ENCODE measurements around the gene ODF4. TPM values are rescaled to one million over a fixed set of nuclear protein-coding genes. Genes with fewer than 3 reads are reported as not detected.

Gene ODF4
- total RNA-seq, 1 experiment from 2014 or later, result not detected

DNA sequence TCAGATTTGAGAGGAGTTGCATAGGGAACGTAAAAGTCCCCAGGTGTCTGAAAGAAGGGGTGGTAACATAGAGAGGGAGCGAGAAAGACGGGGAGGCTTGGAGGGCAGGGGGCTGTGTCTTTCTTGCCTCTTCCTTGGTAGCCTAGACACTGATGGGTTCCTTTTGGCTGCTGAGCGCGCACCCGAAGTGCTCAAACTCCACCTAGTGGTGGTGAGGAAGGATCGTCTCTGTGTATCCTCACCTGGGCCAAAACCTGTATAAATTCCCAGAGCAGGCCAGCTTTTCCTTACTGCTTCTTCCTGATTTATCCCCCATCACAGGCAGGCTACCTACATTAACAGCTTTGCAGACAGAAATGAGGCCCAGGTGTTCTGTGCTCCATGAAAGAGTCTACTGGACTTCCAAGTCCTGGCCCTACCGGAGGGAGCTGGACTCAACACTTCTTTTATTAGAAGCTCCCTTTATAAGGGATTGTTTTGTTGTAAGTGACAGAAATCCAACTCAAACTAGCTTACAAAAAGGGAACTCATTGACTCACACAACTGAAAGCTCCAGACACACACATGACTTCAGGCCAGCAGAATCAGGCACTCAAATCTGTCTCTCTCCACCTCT is 38.9 kb upstream of the ODF4 start:
- ChIA-PET POLR2A (ENCODE audit: unreplicated experiment) (interaction anchor here (0.6 kb wide), 2 partner anchors 12 to 41 kb away, joined by 3 to 4 read pairs; partner anchors contain the start of gene RANGRF), CTCF (interaction anchor here (0.6 to 1.1 kb wide), 5 partner anchors 12 to 485 kb away, joined by 3 to 4 read pairs (median 4); partner anchors contain the start of gene RANGRF)
- DNase-seq, result peak; percentile 69

DNA sequence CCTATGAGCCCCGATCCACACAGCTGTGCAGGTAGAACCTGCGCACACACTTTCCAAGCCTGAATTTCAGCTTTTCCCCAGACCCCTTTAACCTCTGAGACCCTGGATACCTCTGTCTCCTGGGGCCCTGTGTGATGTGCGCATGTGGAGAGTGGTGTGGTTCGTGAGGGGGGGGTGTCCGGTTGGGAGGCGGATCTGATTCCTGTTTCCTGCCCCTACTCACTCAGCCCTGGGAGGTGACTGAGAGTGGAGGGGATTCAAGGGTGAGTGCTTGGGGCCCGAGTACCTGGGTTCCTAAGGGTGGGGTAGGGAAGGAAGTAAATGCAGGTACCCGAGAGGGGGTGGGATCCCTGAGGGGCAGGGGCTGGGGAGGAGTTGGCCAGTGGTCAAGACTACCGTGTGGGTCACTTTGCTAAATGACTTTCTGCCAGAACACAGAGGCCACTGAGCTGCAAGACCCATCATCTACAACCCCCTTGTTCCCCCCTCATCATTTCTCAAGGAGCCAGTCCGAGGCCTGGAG is 29.0 kb upstream of the ODF4 start:
- no peak overlapping the region for H2AFZ ChIP-seq (ENCODE audit: low read length)
- no peak overlapping the region for H3K9ac ChIP-seq (ENCODE audit: low read length)
- DNase-seq (no peak), ATAC-seq (no peak)
- TF ChIP-seq, protein P1, sequence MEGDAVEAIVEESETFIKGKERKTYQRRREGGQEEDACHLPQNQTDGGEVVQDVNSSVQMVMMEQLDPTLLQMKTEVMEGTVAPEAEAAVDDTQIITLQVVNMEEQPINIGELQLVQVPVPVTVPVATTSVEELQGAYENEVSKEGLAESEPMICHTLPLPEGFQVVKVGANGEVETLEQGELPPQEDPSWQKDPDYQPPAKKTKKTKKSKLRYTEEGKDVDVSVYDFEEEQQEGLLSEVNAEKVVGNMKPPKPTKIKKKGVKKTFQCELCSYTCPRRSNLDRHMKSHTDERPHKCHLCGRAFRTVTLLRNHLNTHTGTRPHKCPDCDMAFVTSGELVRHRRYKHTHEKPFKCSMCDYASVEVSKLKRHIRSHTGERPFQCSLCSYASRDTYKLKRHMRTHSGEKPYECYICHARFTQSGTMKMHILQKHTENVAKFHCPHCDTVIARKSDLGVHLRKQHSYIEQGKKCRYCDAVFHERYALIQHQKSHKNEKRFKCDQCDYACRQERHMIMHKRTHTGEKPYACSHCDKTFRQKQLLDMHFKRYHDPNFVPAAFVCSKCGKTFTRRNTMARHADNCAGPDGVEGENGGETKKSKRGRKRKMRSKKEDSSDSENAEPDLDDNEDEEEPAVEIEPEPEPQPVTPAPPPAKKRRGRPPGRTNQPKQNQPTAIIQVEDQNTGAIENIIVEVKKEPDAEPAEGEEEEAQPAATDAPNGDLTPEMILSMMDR (conservative IDR thresholded peaks at IDR 0.05; ENCODE audit: low read depth, low read length), result no peak
- TF ChIP-seq EZH2 (IDR thresholded peaks at IDR 0.05; ENCODE audit: low read length, unreplicated experiment), result no peak
- no peak for TF ChIP-seq EZH2phosphoT487 (IDR thresholded peaks at IDR 0.05; ENCODE audit: borderline replicate concordance, low read length)
- POLR2A ChIA-PET (ENCODE audit: unreplicated experiment), result no interaction called here
- H3K79me2 ChIP-seq (ENCODE audit: low read length), result no peaks in the 10 kb centered on the region
- no peaks in the 10 kb centered on the region for H3F3A ChIP-seq (ENCODE audit: low read length, unreplicated experiment)
- no peaks in the 10 kb centered on the region for H3K36me3 ChIP-seq (ENCODE audit: low read depth, low read length)
- no peaks in the 10 kb centered on the region for H4K20me1 ChIP-seq (ENCODE audit: low read length)
- CTCF ChIA-PET, result no interaction called here
- H3K4me2 ChIP-seq (ENCODE audit: low read length), result no peak overlapping the region
- no peaks in the 10 kb centered on the region for H3K4me1 ChIP-seq (ENCODE audit: insufficient read depth, low read length)
- peaks cover 20% of the 10 kb centered on the region for H3K27me3 ChIP-seq (ENCODE audit: low read length)
- no peak overlapping the region for H3K4me3 ChIP-seq (ENCODE audit: low read length)
- no TSS peak for BruUV-seq (replicated peaks)
- no peaks in the 10 kb centered on the region for H3K9me3 ChIP-seq (ENCODE audit: low read length)
- intact Hi-C loops (cut with micrococcal nuclease), result no loop called here
- H3K9me2 ChIP-seq (replicated peaks; ENCODE audit: low read length), result no peaks in the 10 kb centered on the region
- H3K27ac ChIP-seq (ENCODE audit: low read length), result no peak overlapping the region

More for the DNA sequence above, 38.9 kb upstream of the ODF4 start:
- no peak for TF ChIP-seq EZH2phosphoT487 (IDR thresholded peaks at IDR 0.05; ENCODE audit: borderline replicate concordance, low read length)
- TF ChIP-seq, protein P1 (conservative IDR thresholded peaks at IDR 0.05; ENCODE audit: low read depth, low read length), result peak; percentile 74
- no peak overlapping the region for H3K27ac ChIP-seq (ENCODE audit: low read length)
- H3K9me2 ChIP-seq (replicated peaks; ENCODE audit: low read length), result no peaks in the 10 kb centered on the region
- no peaks in the 10 kb centered on the region for H3F3A ChIP-seq (ENCODE audit: low read length, unreplicated experiment)
- H3K9ac ChIP-seq (ENCODE audit: low read length), result no peak overlapping the region
- H4K20me1 ChIP-seq (ENCODE audit: low read length), result no peaks in the 10 kb centered on the region
- no peaks in the 10 kb centered on the region for H3K27me3 ChIP-seq (ENCODE audit: low read length)
- no peaks in the 10 kb centered on the region for H3K36me3 ChIP-seq (ENCODE audit: low read depth, low read length)
- H3K4me3 ChIP-seq (ENCODE audit: low read length), result no peak overlapping the region
- BruUV-seq (replicated peaks), result no TSS peak
- no peaks in the 10 kb centered on the region for H3K79me2 ChIP-seq (ENCODE audit: low read length)
- no peaks in the 10 kb centered on the region for H3K4me1 ChIP-seq (ENCODE audit: insufficient read depth, low read length)
- H3K9me3 ChIP-seq (ENCODE audit: low read length), result no peaks in the 10 kb centered on the region
- peak overlapping the region; percentile 24; the same call in 1 of the 2 replicates for H2AFZ ChIP-seq (ENCODE audit: low read length)
- peak; percentile 96 for ATAC-seq
- H3K4me2 ChIP-seq (ENCODE audit: low read length), result no peak overlapping the region
- intact Hi-C loops (cut with micrococcal nuclease), result no loop called here

DNA sequence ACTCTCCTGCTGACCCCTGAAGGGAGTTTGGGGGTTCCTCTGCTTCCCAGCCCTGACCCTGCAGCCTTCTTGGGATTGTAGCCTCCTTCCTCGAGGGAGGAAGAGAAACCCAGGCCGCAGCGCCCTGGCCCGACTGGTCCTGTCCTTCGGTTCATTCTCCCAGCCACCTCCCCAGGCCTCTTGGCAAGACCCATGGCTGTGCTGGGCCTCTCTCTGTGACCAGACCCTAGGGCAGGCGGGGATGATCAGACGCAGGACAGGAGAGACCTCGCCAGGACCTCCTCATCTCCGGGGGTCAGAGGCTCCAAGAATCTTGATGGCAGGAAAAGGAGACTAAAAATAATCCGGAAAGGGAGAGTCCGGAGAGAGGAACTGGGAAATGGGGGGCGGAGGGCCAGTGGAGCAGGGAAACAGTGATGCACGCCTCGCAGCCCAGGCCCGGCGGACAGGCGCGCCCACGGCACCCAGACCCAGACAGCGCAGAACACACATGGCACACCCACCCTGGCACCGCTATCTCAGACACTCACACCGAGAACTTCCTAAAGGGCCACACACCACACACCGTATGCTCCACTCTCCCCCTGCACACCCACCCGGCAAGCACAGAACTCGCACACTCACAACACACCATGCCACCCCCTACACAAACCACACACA is 28.4 kb upstream of the ODF4 start:
- no peaks in the 10 kb centered on the region for H3F3A ChIP-seq (ENCODE audit: low read length, unreplicated experiment)
- ATAC-seq (no peak), DNase-seq (no peak)
- no peak overlapping the region for H2AFZ ChIP-seq (ENCODE audit: low read length)
- no peak overlapping the region for H3K4me3 ChIP-seq (ENCODE audit: low read length)
- no peak overlapping the region for H3K4me2 ChIP-seq (ENCODE audit: low read length)
- H3K27ac ChIP-seq (ENCODE audit: low read length), result no peak overlapping the region
- no peaks in the 10 kb centered on the region for H3K9me3 ChIP-seq (ENCODE audit: low read length)
- no peaks in the 10 kb centered on the region for H4K20me1 ChIP-seq (ENCODE audit: low read length)
- CTCF ChIA-PET, result no interaction called here
- H3K79me2 ChIP-seq (ENCODE audit: low read length), result no peaks in the 10 kb centered on the region
- intact Hi-C loops (cut with micrococcal nuclease), result no loop called here
- H3K27me3 ChIP-seq (ENCODE audit: low read length), result peaks cover 20% of the 10 kb centered on the region
- BruUV-seq (replicated peaks), result no TSS peak
- no peaks in the 10 kb centered on the region for H3K36me3 ChIP-seq (ENCODE audit: low read depth, low read length)
- H3K9me2 ChIP-seq (replicated peaks; ENCODE audit: low read length), result no peaks in the 10 kb centered on the region
- TF ChIP-seq EZH2phosphoT487 (IDR thresholded peaks at IDR 0.05; ENCODE audit: borderline replicate concordance, low read length), result no peak
- no peak for TF ChIP-seq EZH2 (IDR thresholded peaks at IDR 0.05; ENCODE audit: low read length, unreplicated experiment)
- TF ChIP-seq, protein P1 (conservative IDR thresholded peaks at IDR 0.05; ENCODE audit: low read depth, low read length), result no peak
- H3K9ac ChIP-seq (ENCODE audit: low read length), result no peak overlapping the region
- no peaks in the 10 kb centered on the region for H3K4me1 ChIP-seq (ENCODE audit: insufficient read depth, low read length)
- POLR2A ChIA-PET (ENCODE audit: unreplicated experiment), result no interaction called here
